Left lung (tissue), 10 donors: ENCODE results near the gene BGLAP. TPM values are rescaled to one million over a fixed set of nuclear protein-coding genes. Genes with fewer than 3 reads are reported as not detected.
A peak's percentile ranks its signal among the peaks of the same experiment; 100 is the strongest.

ENCODE experiments used
- ATAC-seq: fragments of 200-7000 bp; cut with Tn5 transposase; one replicate; pipeline ENCODE4 v1.9.1; 2020; ENCODE audit warnings: moderate library complexity
- DNase-seq, 4 donors: peaks; one replicate each; pipeline ENCODE4 v3.0.0-alpha.2; 2013 to 2020
- H3K27ac ChIP-seq, 2 donors: fragments of 200-600 bp; sonication (generic) in 1 of 2; one replicate each; pipeline versions ENCODE4 v1.5.0 to v1.8.0; 2020 to 2021
- H3K27me3 ChIP-seq, 2 donors: fragments of 200-600 bp; sonication (generic) in 1 of 2; one replicate each; pipeline versions ENCODE4 v1.5.0 to v1.8.0; 2020 to 2021
- H3K36me3 ChIP-seq, 2 donors: fragments of 200-600 bp; sonication (generic) in 1 of 2; one replicate each; pipeline versions ENCODE4 v1.5.0 to v1.8.0; 2020 to 2021
- H3K4me1 ChIP-seq, 2 donors: fragments of 200-600 bp; one replicate each; pipeline ENCODE4 v1.8.0; 2021
- H3K4me3 ChIP-seq, 2 donors: fragments of 200-600 bp; sonication (generic) in 1 of 2; one replicate each; pipeline versions ENCODE4 v1.5.0 to v1.8.0; 2020 to 2021; ENCODE audit warnings: mild to moderate bottlenecking in 1 of 2
- H3K9me3 ChIP-seq, 2 donors: fragments of 200-600 bp; sonication (generic) in 1 of 2; one replicate each; pipeline versions ENCODE4 v1.5.0 to v1.8.0; 2020 to 2021
- intact Hi-C, 2 donors: fragments of 100-400 bp; cut with DNase I; formaldehyde crosslinking; loops; one replicate each; pipeline versions ENCODE4 v1.11.2 to v1.14.2; 2022
- polyA plus RNA-seq, 6 donors: library from polyadenylated mRNA; unstranded; fragments of 120-200 nt; gene quantifications; one replicate each; pipeline ENCODE4 v1.2.1, GENCODE V29; 2013; ENCODE audit not compliant: insufficient read length in 6 of 6
- total RNA-seq, 2 donors: library from RNA; stranded (reverse); fragmentation: NEBNext Ultra II Directional; extraction: Animal tissue kit (Norgen Biotek cat#: 25700); gene quantifications; one replicate each; pipeline ENCODE4 v1.2.1, GENCODE V29; 2021
- TF ChIP-seq, protein P1 (sequence below), 2 donors: fragments of 200-600 bp; sonication (generic) in 1 of 2; IDR thresholded peaks; one replicate each; pipeline versions ENCODE4 v1.5.0 to v1.8.0; 2021; ENCODE audit warnings: antibody characterized with exemption in 2 of 2
- donor health status: DM: no; HTN: yes; CAD: no.
- donor health status: DM: no; HTN: no; CAD: no.

BGLAP gene
- total and polyA plus RNA-seq, 8 donors: 0.99 to 10.3 (median 5.4) TPM

DNA sequence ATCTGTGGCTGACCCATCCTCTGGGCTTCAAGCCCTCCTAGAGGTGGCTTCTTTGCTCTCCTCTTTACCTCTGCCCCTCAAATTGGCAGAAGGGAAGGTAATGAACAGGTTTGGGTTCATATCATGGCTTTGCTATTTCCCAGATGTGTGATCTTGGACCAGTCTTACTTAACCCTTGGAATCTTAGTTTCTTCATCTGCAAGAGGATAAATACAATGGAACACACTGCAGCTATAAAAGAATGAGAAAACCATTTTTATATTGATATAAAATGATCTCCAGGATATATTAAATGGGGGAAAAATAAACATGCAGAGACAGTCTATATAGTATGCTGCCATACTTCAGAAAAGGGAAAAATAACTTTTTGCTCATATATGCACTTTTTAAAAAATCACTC lies 47.9 kb downstream of the BGLAP start:
- TF ChIP-seq, protein P1, sequence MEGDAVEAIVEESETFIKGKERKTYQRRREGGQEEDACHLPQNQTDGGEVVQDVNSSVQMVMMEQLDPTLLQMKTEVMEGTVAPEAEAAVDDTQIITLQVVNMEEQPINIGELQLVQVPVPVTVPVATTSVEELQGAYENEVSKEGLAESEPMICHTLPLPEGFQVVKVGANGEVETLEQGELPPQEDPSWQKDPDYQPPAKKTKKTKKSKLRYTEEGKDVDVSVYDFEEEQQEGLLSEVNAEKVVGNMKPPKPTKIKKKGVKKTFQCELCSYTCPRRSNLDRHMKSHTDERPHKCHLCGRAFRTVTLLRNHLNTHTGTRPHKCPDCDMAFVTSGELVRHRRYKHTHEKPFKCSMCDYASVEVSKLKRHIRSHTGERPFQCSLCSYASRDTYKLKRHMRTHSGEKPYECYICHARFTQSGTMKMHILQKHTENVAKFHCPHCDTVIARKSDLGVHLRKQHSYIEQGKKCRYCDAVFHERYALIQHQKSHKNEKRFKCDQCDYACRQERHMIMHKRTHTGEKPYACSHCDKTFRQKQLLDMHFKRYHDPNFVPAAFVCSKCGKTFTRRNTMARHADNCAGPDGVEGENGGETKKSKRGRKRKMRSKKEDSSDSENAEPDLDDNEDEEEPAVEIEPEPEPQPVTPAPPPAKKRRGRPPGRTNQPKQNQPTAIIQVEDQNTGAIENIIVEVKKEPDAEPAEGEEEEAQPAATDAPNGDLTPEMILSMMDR (IDR thresholded peaks at IDR 0.05): no peak
- intact Hi-C loops: no loop called here
- no peak overlapping the region for H3K27ac ChIP-seq
- DNase-seq (no peak), ATAC-seq (no peak)
- no peaks in the 10 kb centered on the region for H3K9me3 ChIP-seq
- no peaks in the 10 kb centered on the region for H3K27me3 ChIP-seq
- H3K36me3 ChIP-seq: peaks cover 0 to 33% of the 10 kb centered on the region in 2 donors
- no peak overlapping the region for H3K4me3 ChIP-seq
- peaks cover 13 to 33% of the 10 kb centered on the region in 2 donors for H3K4me1 ChIP-seq

DNA sequence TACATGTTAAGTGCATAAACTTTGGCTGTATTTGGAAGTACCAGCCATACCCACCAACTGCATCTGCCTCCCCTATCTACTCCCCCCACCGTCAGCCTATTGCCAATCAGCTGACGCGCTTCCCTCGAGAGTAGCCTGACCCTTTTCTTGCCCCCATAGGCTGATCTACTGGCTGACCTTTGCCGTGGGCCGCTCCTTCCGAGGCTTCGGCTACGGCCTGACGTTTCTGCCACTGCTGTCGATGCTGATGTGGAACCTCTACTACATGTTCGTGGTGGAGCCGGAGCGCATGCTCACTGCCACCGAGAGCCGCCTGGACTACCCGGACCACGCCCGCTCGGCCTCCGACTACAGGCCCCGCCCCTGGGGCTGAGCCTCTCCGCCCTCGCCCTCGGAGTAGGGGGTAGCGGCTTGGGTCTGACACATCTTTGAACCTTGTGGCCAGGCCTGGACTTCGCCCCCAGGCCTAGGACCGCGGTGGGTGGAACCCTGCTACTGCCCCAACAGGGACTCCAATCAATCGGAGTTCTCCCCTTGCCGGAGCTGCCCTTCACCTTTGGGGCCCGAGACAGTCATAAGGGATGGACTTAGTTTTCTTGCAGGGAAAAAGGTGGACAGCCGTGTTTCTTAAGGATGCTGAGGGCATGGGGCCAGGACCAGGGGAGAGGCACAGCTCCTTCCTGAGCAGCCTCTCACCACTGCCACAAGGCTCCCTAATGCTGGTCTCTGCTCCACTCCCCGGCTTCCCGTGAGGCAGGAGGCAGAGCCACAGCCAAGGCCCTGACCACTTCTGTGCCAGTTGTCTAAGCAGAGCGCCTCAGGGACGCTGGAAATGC lies 49.5 kb downstream of the BGLAP start:
- ATAC-seq: peak; percentile 97
- Histone ChIP-seq H3K9me3 (no peaks in the 10 kb centered on the region), H3K4me3 (peak overlapping the region; percentile 29 to 36), H3K36me3 (peaks cover 0 to 21% of the 10 kb centered on the region in 2 donors), H3K27ac (peak overlapping the region; percentile 48 to 82), H3K27me3 (no peaks in the 10 kb centered on the region), H3K4me1 (peaks cover 15 to 36% of the 10 kb centered on the region in 2 donors)
- intact Hi-C loops: no loop called here
- TF ChIP-seq, protein P1 (IDR thresholded peaks at IDR 0.05): no peak
- DNase-seq: peak; percentile 58 to 96 (median 88)

Other genes starting within 250 kb of the BGLAP start
- gene SSR2, start 221.2 kb upstream of the BGLAP start, total RNA-seq: 100 to 1,000 TPM; 284 to 296 TPM
- gene SSR2, start 221.2 kb upstream of the BGLAP start, polyA plus RNA-seq: 100 to 1,000 TPM; 489 to 529 (median 519) TPM
- gene UBQLN4, start 188.4 kb upstream of the BGLAP start, total RNA-seq: 10 to 100 TPM; 28.7 to 35.9 TPM
- 10 to 100 TPM; 60.8 to 71.8 (median 62.5) TPM for gene UBQLN4, start 188.4 kb upstream of the BGLAP start, polyA plus RNA-seq
- gene LAMTOR2, start 187.4 kb upstream of the BGLAP start, total RNA-seq: 10 to 100 TPM; 65.4 to 71.0 TPM
- gene LAMTOR2, start 187.4 kb upstream of the BGLAP start, polyA plus RNA-seq: 10 to 100 TPM; 39.0 to 49.7 (median 47.4) TPM
- gene RAB25, start 181.0 kb upstream of the BGLAP start, total RNA-seq: 100 to 1,000 TPM in 1 of 2 donors, 10 to 100 TPM in 1; 59.4 to 148 TPM
- 10 to 100 TPM; 57.6 to 69.8 (median 66.4) TPM for gene RAB25, start 181.0 kb upstream of the BGLAP start, polyA plus RNA-seq
- 1 to 10 TPM in 1 of 2 donors, under 1 TPM in 1; 0.86 to 3.6 TPM for gene MEX3A, start 159.7 kb upstream of the BGLAP start, total RNA-seq
- 10 to 100 TPM; 43.2 to 59.0 (median 51.2) TPM for gene MEX3A, start 159.7 kb upstream of the BGLAP start, polyA plus RNA-seq
- gene LMNA, start 127.5 kb upstream of the BGLAP start, total RNA-seq: 100 to 1,000 TPM; 425 to 437 TPM
- gene LMNA, start 127.5 kb upstream of the BGLAP start, polyA plus RNA-seq: 100 to 1,000 TPM in 3 of 6 donors, 10 to 100 TPM in 3; 73.5 to 120 (median 96.6) TPM
- 10 to 100 TPM; 25.4 to 41.3 TPM for gene SEMA4A, start 88.6 kb upstream of the BGLAP start, total RNA-seq
- 10 to 100 TPM; 18.3 to 27.0 (median 24.6) TPM for gene SEMA4A, start 88.6 kb upstream of the BGLAP start, polyA plus RNA-seq
- 10 to 100 TPM; 19.2 to 29.1 TPM for gene SLC25A44, start 48.1 kb upstream of the BGLAP start, total RNA-seq
- gene SLC25A44, start 48.1 kb upstream of the BGLAP start, polyA plus RNA-seq: 10 to 100 TPM; 14.3 to 19.9 (median 18.5) TPM
- 10 to 100 TPM; 40.1 to 49.6 TPM for gene PMF1, start 29.2 kb upstream of the BGLAP start, total RNA-seq
- gene PMF1, start 29.2 kb upstream of the BGLAP start, polyA plus RNA-seq: 10 to 100 TPM; 77.1 to 91.5 (median 79.2) TPM
- 1 to 10 TPM; 1.4 to 2.0 TPM for gene PAQR6, start 5.9 kb downstream of the BGLAP start, total RNA-seq
- gene PAQR6, start 5.9 kb downstream of the BGLAP start, polyA plus RNA-seq: 1 to 10 TPM; 2.2 to 4.0 (median 3.5) TPM
- gene SMG5, start 40.6 kb downstream of the BGLAP start, total RNA-seq: 10 to 100 TPM; 69.1 to 71.1 TPM
- 10 to 100 TPM; 49.5 to 59.4 (median 54.5) TPM for gene SMG5, start 40.6 kb downstream of the BGLAP start, polyA plus RNA-seq
- gene TMEM79, start 42.1 kb downstream of the BGLAP start, total RNA-seq: 1 to 10 TPM; 3.5 to 4.0 TPM
- gene TMEM79, start 42.1 kb downstream of the BGLAP start, polyA plus RNA-seq: 10 to 100 TPM in 1 of 6 donors, 1 to 10 TPM in 5; 8.2 to 10.3 (median 9.2) TPM
- 100 to 1,000 TPM in 1 of 2 donors, 10 to 100 TPM in 1; 75.8 to 101 TPM for gene GLMP, start 53.5 kb downstream of the BGLAP start, total RNA-seq
- gene GLMP, start 53.5 kb downstream of the BGLAP start, polyA plus RNA-seq: 10 to 100 TPM; 37.5 to 41.4 (median 39.5) TPM
- not detected for gene VHLL, start 57.1 kb downstream of the BGLAP start, total RNA-seq
- gene VHLL, start 57.1 kb downstream of the BGLAP start, polyA plus RNA-seq: not detected
- 100 to 1,000 TPM; 166 to 183 TPM for gene CCT3, start 96.1 kb downstream of the BGLAP start, total RNA-seq
- 100 to 1,000 TPM; 256 to 318 (median 281) TPM for gene CCT3, start 96.1 kb downstream of the BGLAP start, polyA plus RNA-seq
- not detected for gene TSACC, start 96.3 kb downstream of the BGLAP start, total RNA-seq
- 1 to 10 TPM in 1 of 6 donors, under 1 TPM in 5; 0.68 to 1.4 (median 0.84) TPM for gene TSACC, start 96.3 kb downstream of the BGLAP start, polyA plus RNA-seq
- not detected for gene RHBG, start 127.0 kb downstream of the BGLAP start, total RNA-seq
- 1 to 10 TPM; 2.2 to 4.9 (median 3.5) TPM for gene RHBG, start 127.0 kb downstream of the BGLAP start, polyA plus RNA-seq